NCI-H1436 (cell line): Measurements from ENCODE around the gene TGM1.
A peak's percentile ranks its signal among the peaks of the same experiment; 100 is the strongest.

Source experiments
- DNase-seq: peaks from one replicate; lab custom pipeline; 2025; lab: John Stamatoyannopoulos, UW

TGM1 gene

DNA sequence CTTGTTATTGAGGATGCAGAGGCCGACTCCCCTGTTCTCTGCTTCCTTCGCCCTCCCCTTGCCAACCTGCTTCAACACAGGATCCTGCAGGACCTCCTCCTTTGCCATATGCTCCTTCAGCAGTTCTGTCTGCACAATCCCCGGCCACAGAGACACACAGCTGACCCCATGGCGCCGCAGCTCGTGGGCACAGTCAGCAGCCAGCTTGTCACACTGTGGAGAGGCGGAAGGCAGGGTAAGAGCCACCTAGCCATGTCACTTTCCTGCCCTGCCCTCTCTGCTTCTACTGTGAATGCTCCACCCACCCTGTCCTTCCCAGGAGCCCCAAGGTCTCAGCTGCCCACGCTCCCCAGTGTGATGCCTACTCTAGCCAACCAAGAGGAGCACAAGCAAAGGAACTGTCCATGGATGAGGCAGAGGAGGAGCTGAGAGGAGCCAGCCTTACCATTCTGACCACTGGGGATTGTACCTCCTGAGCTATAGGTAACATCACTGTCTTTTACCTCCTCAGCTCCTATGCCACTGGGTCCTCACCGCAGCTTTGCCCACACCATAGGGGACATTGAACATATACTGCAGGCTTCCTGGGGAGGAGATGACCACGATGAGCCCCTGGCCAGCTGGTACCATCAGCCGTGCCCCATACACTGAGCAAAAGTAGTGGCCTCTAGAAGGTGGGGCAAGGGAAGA, 29.3 kb upstream of the TGM1 start:
- no peak for DNase-seq

DNA sequence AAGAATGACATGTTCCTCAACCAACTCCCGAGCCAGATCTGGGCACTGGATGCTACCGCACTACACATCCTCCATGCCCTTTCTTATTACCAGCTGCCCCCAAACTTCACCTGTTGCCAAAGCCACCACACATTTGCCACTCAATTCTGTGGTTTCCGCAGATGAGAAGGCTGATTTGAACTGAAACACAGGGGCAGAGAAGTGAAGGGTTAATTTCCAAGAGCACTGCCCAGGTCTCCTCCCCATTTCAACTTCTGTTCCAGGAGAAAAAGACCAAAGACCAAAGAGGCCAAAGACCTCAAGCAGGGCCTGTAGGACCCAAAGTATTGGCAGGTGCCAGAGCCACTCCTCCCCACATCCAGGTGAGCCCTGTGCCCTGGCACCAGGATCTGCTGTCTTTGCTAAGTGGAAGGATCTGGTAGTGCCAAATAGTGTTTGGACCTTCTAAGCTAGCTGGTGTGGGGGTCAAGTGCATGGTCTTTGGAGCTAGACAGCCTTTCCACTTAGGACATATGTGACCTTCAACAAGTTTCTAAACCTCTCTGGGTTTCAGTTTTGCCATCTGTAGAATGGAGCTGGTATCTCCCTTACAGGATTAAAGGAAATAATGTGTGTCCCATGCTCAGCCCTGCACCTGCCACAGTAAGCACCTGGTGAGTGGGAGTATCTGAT, 28.6 kb upstream of the TGM1 start:
- no peak for DNase-seq

DNA sequence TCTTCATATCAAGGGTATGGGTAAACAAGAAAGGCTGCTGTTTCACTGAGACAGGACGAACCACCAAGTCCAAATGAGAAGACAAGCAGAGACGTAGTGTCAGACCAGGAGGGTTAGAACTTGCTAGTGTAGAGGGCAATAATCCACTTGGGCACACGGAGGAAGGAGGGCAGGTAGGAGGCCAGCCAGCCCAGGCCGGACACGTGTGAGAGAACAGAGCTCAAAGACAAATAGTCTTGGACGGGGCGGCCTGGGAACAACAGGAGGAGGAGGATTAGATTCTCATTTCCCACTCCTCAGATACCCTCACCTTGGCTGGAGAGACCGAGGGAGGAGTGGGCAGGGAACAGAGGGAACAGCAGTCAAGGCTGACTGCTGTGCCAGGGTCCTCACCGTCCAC, 27.8 kb upstream of the TGM1 start:
- DNase-seq, result no peak

DNA sequence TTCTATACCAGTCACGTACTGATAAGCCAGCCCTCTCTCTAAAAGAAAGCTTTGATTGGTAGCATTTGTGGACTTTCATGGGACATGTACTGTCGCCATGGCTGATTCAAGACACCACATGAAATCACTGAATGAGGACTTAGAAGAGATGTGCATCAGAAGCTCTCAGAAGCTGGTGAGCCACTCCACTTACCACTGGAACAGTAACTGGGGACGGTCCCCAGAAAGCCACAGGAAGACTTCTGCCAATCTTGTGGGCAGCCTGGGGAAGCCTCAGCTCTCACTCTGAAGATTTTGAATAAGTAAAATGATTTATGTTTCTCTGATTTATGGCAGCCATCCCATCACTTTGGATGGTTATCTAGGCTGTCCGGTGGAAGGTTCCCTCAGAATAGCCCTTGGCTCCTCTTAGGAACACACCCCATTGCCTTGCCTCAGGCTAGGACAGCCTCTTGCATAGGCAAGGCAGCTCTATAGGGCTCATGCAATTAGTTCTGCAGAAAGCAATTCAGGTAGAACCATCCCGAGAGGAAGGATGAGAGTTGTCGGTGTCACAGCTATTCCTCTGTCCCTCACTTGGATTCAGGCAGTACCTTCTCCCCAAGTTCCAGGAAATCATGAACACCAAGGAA, 26.8 kb upstream of the TGM1 start:
- no peak for DNase-seq

DNA sequence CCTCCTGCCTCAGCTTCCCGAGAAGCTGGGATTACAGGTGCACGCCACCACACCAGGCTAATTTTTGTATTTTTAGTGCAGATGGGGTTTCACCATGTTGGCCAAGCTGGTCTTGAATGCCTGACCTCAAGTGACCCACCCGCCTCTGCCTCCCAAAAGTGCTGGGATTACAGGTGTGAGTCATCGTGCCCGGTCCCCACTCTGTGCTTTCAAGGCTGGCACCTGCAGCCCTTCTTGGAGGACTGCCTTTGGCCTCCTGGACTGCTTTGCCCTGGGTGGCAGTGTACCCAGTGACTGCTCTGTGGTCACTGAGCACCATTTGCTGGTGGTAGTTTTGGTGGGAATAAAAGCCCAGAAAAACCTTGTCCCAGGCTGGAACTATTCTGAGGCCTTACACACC, 24.0 kb upstream of the TGM1 start:
- no peak for DNase-seq

- DNase-seq, result no peak
These were observed 22.4 kb upstream of the TGM1 start for GRCh38 chr14:24285351-24285750.

GRCh38 chr14:24284501-24285035, 21.6 kb upstream of the TGM1 start:
- no peak for DNase-seq

DNA sequence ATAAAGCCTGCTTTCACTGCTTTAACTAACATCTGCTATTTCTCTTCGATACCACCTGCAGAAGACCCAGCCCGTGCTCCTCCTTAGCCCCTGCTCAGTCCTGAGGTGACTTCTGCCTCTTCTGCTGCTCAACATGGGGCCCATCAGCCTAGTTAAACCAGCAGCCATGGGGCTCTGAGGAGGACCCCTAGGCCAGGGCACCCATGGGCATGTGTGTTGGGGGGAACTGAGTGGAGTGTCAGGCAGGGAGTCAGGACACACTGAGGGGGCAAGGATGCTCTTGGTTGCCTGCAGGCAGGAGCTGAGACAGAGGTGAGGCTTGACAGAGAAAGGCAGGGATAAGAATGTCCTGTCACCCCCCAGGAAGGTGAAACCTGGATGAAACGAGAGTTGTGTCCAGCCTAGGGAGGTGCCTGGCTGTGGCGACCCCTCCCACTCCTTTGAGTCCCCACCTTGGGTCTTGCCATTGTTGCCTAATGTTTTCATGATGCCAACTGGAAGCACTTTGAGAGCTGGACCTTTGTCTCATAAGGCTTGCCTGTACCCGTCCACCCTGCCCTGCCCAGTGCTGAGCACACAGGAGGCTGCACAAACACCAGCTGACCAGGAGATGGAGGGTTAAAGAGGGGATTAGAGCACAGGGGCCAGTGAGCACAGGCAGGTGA, 21.0 kb upstream of the TGM1 start:
- DNase-seq, result no peak

DNA sequence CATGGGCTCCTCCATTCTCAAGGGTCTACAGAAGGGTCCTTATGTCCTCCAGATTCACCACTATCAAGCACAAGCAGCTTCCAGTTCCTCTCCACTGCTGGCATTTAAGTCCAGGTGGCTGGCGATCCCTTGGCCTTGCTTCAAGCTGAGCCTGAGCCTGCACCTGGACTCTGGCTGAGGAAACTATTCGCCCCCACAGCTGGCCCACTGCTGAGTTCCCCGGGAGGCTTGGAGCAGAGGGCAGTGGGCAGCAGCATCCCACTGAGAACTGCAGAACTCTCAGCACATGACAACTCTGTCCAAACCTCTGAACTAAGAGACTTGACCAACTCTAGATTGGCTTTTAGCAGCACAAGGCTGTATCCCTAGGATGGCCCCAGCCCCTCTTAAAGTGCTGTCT, 19.8 kb upstream of the TGM1 start:
- DNase-seq, result no peak

- no peak for DNase-seq
These were observed 18.7 kb upstream of the TGM1 start for GRCh38 chr14:24281636-24282035.

DNA sequence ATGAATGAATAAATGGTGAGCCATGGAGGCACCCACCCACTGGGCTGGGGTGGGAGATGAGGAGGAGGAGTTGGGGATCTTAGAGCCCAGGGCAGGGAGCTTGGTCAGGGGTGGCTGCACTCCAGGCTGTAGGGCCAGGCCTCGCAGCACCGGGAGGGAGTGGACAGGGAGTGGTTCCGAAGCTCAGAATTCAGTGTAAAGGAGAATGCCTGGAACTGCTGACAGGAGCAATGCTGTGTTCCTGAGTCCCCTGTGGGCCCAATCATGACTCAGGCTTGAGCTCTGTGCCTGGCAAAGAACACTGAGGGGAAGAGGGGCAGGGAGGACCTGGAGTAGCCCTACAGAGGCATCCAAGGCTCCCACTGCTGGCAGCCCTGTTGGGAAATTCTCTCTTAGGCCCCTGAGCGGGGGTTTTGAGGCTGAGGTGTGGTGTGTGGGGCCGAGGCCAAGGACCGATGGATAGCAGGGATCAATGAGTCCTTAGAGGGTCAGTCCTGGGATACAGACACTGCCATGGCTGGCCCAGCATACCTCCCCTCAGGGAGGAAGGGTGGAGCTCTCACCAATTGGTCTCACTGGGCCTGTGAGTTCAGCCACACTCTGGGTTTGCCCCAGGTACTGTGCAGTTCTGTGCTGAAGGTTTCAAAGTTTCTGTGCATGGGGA, 18.0 kb upstream of the TGM1 start:
- DNase-seq, result no peak

- peak; percentile 4 for DNase-seq
These were observed 16.6 kb upstream of the TGM1 start for GRCh38 chr14:24279301-24280186.

DNA sequence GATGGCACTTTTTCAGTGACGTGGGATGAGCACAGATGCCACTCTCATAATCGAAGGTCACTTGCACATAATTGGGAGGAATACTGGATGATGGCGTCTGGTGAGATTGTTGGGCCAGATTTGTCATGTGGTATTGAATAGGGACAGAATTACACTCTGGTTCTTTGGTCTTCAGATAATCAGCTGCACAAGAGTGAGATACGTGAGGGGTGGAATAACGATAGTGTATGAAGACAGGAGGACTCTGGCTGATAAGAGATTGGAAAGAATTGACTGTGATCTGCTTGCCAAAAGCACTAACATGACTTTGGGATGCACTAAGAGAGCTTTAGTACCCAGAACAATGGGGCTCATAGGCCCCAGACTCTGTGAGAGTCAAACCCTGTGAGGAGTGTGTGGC, 15.4 kb upstream of the TGM1 start:
- DNase-seq, result no peak

DNA sequence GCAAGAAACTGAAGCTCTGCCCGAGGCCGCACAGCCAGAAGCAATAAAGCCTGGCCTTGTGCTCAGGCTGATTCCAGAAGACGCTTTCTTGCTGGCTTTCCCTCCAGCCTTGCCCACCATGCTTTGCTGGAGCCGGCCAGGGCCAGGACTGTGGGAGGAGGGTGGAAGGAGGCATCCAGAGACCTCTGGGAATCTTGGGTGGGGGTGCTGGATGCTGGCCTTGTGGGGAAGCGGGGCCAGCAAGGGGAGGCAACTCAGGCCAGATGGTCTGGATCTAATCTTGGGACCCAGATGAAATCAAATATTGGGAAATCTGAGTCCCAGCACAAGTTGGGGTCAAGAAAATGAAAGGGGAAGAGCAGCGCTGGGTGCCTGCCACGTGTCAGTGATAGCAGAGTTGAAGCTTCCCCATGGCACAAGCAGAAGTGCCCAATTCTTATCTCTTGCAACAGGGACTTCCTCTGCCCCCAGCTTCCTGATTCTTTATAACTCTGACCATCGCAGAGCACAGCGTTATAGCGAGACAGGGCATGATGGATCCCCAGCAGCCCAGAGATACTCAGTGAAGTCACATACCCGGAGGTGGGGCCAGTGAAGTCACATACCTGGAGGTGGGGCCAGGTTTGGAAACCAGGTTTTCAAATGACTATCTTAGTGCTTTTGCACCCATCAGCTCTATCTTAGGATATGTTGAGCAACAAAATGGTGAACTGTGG, 14.8 kb upstream of the TGM1 start:
- no peak for DNase-seq

DNA sequence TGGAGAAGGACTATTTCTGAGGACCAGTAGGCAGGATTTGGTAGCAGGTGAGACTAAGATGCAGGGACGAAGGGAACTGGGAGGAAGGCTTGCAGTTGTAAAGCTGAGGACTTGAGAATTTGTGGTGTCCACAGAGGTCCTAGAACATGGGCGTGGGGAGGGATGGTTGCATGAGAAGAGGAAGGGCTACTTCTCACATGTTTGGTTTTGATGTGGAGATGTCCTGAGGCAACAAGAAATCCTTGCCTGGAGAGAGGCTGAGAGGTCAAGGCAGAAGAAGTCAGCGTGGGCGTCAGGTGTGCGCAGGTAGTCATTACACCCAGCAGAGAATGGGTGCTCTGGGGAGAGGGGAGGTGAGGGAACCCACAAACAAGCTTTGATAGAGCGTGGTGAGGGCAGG, 14.1 kb upstream of the TGM1 start:
- no peak for DNase-seq

DNA sequence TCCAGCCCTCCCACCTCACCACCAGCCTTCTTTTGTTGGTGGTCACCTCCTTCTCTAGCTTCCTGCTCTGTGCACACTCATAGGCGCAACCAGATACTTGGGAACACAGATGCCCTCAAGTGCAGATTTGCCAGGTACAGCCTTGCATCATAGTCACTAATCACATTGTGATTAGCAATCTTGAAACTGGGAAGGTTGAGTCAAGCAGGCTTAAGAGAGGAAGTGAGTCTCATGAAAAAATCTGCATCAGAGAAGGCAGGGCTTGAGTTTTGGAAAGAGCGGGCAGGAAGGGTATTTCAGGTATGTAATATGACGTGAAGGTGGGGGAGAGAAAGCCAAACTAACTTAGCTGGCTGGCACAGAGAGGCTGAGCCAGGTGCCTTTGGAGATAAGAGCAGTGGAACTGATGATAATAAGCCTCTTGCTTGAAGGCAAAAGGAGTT, 11.1 kb upstream of the TGM1 start:
- no peak for DNase-seq

DNA sequence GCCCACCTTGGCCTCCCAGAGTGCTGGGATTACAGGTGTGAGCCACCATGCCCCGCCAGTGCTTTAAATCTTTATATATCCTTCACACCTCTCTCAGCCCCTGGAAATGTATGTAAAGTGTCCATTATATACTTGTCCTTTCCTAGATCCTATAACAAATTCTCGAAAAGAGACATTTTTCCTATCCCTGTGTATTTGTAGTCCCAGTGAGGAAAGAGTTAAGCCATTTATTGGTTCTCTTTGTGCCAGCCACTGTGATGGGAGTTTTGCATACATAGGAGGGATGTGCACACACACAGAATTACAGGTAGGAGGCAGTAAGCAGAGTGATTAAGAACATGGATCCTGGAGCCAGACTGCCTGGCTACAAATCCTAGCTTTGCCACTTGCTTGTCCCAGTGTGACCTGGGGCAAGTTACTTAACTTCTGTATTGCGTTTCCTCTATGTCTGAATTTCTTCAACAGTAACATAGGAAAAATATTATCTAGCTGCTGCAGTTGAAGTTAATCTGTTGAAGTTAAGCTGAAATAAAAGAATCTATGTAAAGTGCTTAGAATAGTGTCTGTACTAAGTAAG, 10.5 kb upstream of the TGM1 start:
- DNase-seq, result no peak

- DNase-seq, result no peak
These were observed 9.5 kb upstream of the TGM1 start for GRCh38 chr14:24272467-24272866.

DNA sequence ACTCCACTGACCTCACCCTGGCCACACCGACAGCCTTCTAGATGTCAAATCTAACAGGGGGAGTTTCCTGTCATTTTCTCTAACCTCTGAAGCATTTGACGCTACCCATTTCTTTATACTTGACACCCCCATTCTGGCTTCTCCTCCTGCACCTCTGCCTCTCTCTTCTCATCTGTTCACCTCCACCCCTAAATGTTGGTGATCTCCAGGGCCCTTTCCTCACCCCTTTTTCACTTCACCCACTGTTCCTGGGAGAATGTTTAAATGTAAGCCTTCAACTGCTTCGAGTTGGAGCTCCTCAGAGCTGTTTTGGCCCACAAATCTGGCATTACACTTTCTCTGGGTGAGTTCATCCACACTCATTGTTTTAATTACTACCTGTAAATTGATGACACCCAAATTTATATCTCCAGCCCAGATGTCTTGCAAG, 8.9 kb upstream of the TGM1 start:
- DNase-seq, result no peak
